Measurements from ENCODE around the gene NINJ1. TPM values are rescaled to one million over a fixed set of nuclear protein-coding genes. Genes with fewer than 3 reads are reported as not detected.
A peak's percentile ranks its signal among the peaks of the same experiment; 100 is the strongest.

NINJ1 gene, protein sequence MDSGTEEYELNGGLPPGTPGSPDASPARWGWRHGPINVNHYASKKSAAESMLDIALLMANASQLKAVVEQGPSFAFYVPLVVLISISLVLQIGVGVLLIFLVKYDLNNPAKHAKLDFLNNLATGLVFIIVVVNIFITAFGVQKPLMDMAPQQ
- total RNA-seq (2021) (35.6 to 41.3 TPM (median 37.7 TPM) in 3 replicates), Bru-seq, nascent RNA (percentile 60 among the genes with signal in this experiment)
- long read RNA-seq, experiment 1, transcript NINJ1-201 (4 exons, 1,281 nt) = major isoform, 89 of 97 reads
- long read RNA-seq, experiment 1, partial matches to known transcripts = 4 of 97 reads
- long read RNA-seq, experiment 1, other reads (novel, unspliced or antisense) = 3 of 97 reads
- long read RNA-seq, experiment 2, transcript NINJ1-201 (4 exons, 1,281 nt) = major isoform, 46 of 55 reads
- long read RNA-seq, experiment 2, partial matches to known transcripts = 4 of 55 reads
- long read RNA-seq, experiment 2, other reads (novel, unspliced or antisense) = 2 of 55 reads
- long read RNA-seq, experiment 3, transcript NINJ1-201 (4 exons, 1,281 nt) = major isoform, 14 of 15 reads
- long read RNA-seq, experiment 3, partial matches to known transcripts = 1 of 15 reads
- long read RNA-seq, experiment 3, other reads (novel, unspliced or antisense) = 0 of 15 reads

DNA sequence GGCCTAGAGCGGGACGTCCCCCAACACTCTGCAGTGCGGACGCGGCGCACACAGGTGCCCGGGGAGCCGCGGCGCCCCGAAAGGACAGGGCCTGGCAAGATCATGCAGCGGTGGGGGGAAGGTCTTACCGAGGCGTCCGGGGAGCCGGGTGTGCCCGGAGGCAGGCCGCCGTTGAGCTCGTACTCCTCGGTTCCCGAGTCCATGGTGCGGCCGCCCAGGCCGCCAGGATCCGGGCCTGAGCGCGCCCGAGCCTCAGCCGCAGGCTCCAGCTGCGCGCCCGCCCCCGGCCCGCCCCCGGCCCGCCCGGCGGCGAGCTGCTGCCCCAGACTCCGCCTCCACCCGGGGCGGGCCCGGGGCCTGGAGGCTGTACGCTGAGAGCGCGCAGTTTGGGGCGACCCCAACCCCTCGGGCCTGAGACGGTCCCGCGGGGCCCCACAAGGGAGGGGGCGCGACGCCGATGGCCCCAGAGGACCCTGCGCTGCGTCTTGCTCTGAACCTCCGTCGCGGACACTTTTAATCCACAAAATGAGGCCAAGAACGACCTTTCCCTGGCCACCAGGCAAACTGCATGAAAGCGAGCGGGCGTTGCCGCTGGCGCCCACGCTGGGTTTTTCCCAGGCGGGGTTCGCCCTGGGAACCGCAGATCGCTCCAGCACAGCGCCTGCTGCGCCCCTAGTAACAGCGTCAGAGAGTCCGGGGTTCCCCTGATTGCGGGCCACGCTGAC, at the start of gene NINJ1:
TSS of gene NINJ1 (minus strand) at position 237 of the 725 bp plus-strand sequence. CDS start at position 203, 34 bp downstream.
- no peaks in the 10 kb centered on the region for H3K36me3 Mint-ChIP-seq
- H3K4me1 Mint-ChIP-seq = peaks cover 30% of the 10 kb centered on the region
- H3K9me3 Mint-ChIP-seq = peaks cover 4% of the 10 kb centered on the region
- peak; percentile 62 for DNase-seq (ENCODE audit: low spot score)
- peak within 1 kb of the TSS; percentile 79 for H3K4me3 Mint-ChIP-seq
- ChIA-PET CTCF (interaction anchor here (0.6 to 2.6 kb wide), 14 partner anchors 10 to 171 kb away, joined by 3 to 19 read pairs (median 4); no protein-coding TSS in a partner anchor), POLR2A (interaction anchor here (0.5 to 1.3 kb wide), 4 partner anchors 12 to 191 kb away, joined by 3 to 4 read pairs (median 4); no protein-coding TSS in a partner anchor)
- TF ChIP-seq MYBL2 (CRISPR knock-in tag; IDR thresholded peaks at IDR 0.05) = 0 out of 2 replicates have a peak, but pooled peaks have one; percentile 62
- TF ChIP-seq NFYB (CRISPR knock-in tag; conservative IDR thresholded peaks at IDR 0.05; ENCODE audit: low read depth) = no peak
- TF ChIP-seq, protein P1, sequence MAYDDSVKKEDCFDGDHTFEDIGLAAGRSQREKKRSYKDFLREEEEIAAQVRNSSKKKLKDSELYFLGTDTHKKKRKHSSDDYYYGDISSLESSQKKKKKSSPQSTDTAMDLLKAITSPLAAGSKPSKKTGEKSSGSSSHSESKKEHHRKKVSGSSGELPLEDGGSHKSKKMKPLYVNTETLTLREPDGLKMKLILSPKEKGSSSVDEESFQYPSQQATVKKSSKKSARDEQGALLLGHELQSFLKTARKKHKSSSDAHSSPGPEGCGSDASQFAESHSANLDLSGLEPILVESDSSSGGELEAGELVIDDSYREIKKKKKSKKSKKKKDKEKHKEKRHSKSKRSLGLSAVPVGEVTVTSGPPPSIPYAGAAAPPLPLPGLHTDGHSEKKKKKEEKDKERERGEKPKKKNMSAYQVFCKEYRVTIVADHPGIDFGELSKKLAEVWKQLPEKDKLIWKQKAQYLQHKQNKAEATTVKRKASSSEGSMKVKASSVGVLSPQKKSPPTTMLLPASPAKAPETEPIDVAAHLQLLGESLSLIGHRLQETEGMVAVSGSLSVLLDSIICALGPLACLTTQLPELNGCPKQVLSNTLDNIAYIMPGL (CRISPR knock-in tag; IDR thresholded peaks at IDR 0.05) = 0 out of 2 replicates have a peak, but pooled peaks have one; percentile 12
- TF ChIP-seq, protein P2, sequence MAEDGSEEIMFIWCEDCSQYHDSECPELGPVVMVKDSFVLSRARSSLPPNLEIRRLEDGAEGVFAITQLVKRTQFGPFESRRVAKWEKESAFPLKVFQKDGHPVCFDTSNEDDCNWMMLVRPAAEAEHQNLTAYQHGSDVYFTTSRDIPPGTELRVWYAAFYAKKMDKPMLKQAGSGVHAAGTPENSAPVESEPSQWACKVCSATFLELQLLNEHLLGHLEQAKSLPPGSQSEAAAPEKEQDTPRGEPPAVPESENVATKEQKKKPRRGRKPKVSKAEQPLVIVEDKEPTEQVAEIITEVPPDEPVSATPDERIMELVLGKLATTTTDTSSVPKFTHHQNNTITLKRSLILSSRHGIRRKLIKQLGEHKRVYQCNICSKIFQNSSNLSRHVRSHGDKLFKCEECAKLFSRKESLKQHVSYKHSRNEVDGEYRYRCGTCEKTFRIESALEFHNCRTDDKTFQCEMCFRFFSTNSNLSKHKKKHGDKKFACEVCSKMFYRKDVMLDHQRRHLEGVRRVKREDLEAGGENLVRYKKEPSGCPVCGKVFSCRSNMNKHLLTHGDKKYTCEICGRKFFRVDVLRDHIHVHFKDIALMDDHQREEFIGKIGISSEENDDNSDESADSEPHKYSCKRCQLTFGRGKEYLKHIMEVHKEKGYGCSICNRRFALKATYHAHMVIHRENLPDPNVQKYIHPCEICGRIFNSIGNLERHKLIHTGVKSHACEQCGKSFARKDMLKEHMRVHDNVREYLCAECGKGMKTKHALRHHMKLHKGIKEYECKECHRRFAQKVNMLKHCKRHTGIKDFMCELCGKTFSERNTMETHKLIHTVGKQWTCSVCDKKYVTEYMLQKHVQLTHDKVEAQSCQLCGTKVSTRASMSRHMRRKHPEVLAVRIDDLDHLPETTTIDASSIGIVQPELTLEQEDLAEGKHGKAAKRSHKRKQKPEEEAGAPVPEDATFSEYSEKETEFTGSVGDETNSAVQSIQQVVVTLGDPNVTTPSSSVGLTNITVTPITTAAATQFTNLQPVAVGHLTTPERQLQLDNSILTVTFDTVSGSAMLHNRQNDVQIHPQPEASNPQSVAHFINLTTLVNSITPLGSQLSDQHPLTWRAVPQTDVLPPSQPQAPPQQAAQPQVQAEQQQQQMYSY (CRISPR knock-in tag; IDR thresholded peaks at IDR 0.05) = peak; percentile 31; the same call in 1 of the 2 replicates
- TF ChIP-seq SP1 (CRISPR knock-in tag; conservative IDR thresholded peaks at IDR 0.05) = peak; percentile 73
- TF ChIP-seq, protein P3, sequence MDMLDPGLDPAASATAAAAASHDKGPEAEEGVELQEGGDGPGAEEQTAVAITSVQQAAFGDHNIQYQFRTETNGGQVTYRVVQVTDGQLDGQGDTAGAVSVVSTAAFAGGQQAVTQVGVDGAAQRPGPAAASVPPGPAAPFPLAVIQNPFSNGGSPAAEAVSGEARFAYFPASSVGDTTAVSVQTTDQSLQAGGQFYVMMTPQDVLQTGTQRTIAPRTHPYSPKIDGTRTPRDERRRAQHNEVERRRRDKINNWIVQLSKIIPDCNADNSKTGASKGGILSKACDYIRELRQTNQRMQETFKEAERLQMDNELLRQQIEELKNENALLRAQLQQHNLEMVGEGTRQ (CRISPR knock-in tag; IDR thresholded peaks at IDR 0.05) = 0 out of 2 replicates have a peak, but pooled peaks have one; percentile 8
- TF ChIP-seq, protein P4, sequence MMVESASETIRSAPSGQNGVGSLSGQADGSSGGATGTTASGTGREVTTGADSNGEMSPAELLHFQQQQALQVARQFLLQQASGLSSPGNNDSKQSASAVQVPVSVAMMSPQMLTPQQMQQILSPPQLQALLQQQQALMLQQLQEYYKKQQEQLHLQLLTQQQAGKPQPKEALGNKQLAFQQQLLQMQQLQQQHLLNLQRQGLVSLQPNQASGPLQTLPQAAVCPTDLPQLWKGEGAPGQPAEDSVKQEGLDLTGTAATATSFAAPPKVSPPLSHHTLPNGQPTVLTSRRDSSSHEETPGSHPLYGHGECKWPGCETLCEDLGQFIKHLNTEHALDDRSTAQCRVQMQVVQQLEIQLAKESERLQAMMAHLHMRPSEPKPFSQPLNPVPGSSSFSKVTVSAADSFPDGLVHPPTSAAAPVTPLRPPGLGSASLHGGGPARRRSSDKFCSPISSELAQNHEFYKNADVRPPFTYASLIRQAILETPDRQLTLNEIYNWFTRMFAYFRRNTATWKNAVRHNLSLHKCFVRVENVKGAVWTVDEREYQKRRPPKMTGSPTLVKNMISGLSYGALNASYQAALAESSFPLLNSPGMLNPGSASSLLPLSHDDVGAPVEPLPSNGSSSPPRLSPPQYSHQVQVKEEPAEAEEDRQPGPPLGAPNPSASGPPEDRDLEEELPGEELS (CRISPR knock-in tag; IDR thresholded peaks at IDR 0.05) = peak; percentile 39; the same call in 1 of the 2 replicates
- TF ChIP-seq, protein P5, sequence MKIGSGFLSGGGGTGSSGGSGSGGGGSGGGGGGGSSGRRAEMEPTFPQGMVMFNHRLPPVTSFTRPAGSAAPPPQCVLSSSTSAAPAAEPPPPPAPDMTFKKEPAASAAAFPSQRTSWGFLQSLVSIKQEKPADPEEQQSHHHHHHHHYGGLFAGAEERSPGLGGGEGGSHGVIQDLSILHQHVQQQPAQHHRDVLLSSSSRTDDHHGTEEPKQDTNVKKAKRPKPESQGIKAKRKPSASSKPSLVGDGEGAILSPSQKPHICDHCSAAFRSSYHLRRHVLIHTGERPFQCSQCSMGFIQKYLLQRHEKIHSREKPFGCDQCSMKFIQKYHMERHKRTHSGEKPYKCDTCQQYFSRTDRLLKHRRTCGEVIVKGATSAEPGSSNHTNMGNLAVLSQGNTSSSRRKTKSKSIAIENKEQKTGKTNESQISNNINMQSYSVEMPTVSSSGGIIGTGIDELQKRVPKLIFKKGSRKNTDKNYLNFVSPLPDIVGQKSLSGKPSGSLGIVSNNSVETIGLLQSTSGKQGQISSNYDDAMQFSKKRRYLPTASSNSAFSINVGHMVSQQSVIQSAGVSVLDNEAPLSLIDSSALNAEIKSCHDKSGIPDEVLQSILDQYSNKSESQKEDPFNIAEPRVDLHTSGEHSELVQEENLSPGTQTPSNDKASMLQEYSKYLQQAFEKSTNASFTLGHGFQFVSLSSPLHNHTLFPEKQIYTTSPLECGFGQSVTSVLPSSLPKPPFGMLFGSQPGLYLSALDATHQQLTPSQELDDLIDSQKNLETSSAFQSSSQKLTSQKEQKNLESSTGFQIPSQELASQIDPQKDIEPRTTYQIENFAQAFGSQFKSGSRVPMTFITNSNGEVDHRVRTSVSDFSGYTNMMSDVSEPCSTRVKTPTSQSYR (CRISPR knock-in tag; IDR thresholded peaks at IDR 0.05) = no peak
- TF ChIP-seq CREM (CRISPR knock-in tag; IDR thresholded peaks at IDR 0.05) = 0 out of 2 replicates have a peak, but pooled peaks have one; percentile 23
- TF ChIP-seq, protein P6, sequence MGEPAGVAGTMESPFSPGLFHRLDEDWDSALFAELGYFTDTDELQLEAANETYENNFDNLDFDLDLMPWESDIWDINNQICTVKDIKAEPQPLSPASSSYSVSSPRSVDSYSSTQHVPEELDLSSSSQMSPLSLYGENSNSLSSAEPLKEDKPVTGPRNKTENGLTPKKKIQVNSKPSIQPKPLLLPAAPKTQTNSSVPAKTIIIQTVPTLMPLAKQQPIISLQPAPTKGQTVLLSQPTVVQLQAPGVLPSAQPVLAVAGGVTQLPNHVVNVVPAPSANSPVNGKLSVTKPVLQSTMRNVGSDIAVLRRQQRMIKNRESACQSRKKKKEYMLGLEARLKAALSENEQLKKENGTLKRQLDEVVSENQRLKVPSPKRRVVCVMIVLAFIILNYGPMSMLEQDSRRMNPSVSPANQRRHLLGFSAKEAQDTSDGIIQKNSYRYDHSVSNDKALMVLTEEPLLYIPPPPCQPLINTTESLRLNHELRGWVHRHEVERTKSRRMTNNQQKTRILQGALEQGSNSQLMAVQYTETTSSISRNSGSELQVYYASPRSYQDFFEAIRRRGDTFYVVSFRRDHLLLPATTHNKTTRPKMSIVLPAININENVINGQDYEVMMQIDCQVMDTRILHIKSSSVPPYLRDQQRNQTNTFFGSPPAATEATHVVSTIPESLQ (CRISPR knock-in tag; IDR thresholded peaks at IDR 0.05) = no peak
- no peak for TF ChIP-seq NFATC4 (CRISPR knock-in tag; IDR thresholded peaks at IDR 0.05)
- 0 out of 2 replicates have a peak, but pooled peaks have one; percentile 10 for TF ChIP-seq ETV6 (CRISPR knock-in tag; IDR thresholded peaks at IDR 0.05)
- peak; percentile 78 for TF ChIP-seq KAT7 (CRISPR knock-in tag; IDR thresholded peaks at IDR 0.05; ENCODE audit: borderline replicate concordance)
- no peak within 1 kb of the TSS for H3K27ac Mint-ChIP-seq
- ATAC-seq = peak; percentile 87
- peaks cover 20% of the 10 kb centered on the region for H3K27me3 Mint-ChIP-seq (ENCODE audit: low read depth)
